Ishikawa (cell line): Measurements from ENCODE around the gene CFAP54.

Experiments used
- CEBPB ChIP-seq: IDR thresholded peaks from 2 replicates; pipeline ENCODE4 v1.6.1; 2012
- RAD21 ChIP-seq: IDR thresholded peaks from 2 replicates; pipeline ENCODE4 v1.6.1; 2012; ENCODE audit warnings: low read depth

DNA sequence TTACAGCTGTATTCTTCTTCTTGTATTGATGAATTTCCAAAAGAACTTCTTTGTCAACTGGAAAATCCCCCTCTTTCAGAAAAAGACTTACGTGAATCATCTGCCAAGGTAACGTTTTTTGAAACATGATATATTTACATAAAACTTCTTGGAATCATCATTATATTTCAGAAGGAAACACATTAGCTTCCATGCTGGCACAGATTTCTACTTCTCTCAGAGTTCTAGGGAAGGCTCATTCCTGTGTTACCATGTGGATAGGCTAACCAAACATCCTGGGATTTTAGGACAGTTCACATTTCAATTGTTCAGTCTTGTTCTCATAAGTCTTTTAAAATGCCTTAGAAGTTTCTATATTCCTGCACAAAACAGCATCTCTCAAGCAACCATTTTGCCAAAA is 297.4 kb downstream of the CFAP54 start:
- TF ChIP-seq RAD21: no peak
- no peak for TF ChIP-seq CEBPB
